Measurements from ENCODE around the gene TRIM26. TPM values are rescaled to one million over a fixed set of nuclear protein-coding genes. Genes with fewer than 3 reads are reported as not detected.

TRIM26 gene
- total RNA-seq, 1 donor from 2014 or later = 52.9 TPM

- Mint-ChIP-seq H3K4me3 (ENCODE audit: low read depth) (no peak overlapping the region), H3K9me3 (ENCODE audit: low read depth) (no peaks in the 10 kb centered on the region), H3K27ac (no peak overlapping the region), H3K4me1 (ENCODE audit: low read depth) (no peaks in the 10 kb centered on the region), H3K36me3 (ENCODE audit: insufficient read depth) (peaks cover 21% of the 10 kb centered on the region), H3K27me3 (no peaks in the 10 kb centered on the region)
- no peak for TF ChIP-seq CTCF (IDR thresholded peaks at IDR 0.05; ENCODE audit: unreplicated experiment)
- DNase-seq (ENCODE audit: low spot score, unreplicated experiment) = no peak
These were observed 18.2 kb downstream of the TRIM26 start for GRCh38 chr6:30194797-30195690.

- no peak for DNase-seq (ENCODE audit: low spot score, unreplicated experiment)
- no peak overlapping the region for H3K27ac Mint-ChIP-seq
- peaks cover 23% of the 10 kb centered on the region for H3K36me3 Mint-ChIP-seq (ENCODE audit: insufficient read depth)
- no peak for TF ChIP-seq CTCF (IDR thresholded peaks at IDR 0.05; ENCODE audit: unreplicated experiment)
- no peaks in the 10 kb centered on the region for H3K4me1 Mint-ChIP-seq (ENCODE audit: low read depth)
- no peak overlapping the region for H3K4me3 Mint-ChIP-seq (ENCODE audit: low read depth)
- no peaks in the 10 kb centered on the region for H3K9me3 Mint-ChIP-seq (ENCODE audit: low read depth)
- H3K27me3 Mint-ChIP-seq = no peaks in the 10 kb centered on the region
These were observed 21.1 kb downstream of the TRIM26 start for GRCh38 chr6:30192076-30192475.

GRCh38 chr6:30188541-30188940, 24.7 kb downstream of the TRIM26 start:
- Mint-ChIP-seq H3K4me1 (ENCODE audit: low read depth) (no peaks in the 10 kb centered on the region), H3K27me3 (no peaks in the 10 kb centered on the region)

GRCh38 chr6:30185846-30186484, 27.2 kb downstream of the TRIM26 start:
- TF ChIP-seq CTCF (IDR thresholded peaks at IDR 0.05; ENCODE audit: unreplicated experiment) = no peak
- Mint-ChIP-seq H3K4me3 (ENCODE audit: low read depth) (no peak overlapping the region), H3K9me3 (ENCODE audit: low read depth) (peaks cover 2% of the 10 kb centered on the region), H3K27me3 (no peaks in the 10 kb centered on the region), H3K36me3 (ENCODE audit: insufficient read depth) (peaks cover 27% of the 10 kb centered on the region), H3K4me1 (ENCODE audit: low read depth) (no peaks in the 10 kb centered on the region), H3K27ac (no peak overlapping the region)
- DNase-seq (ENCODE audit: low spot score, unreplicated experiment) = no peak

More at GRCh38 chr6:30188541-30188940, 24.7 kb downstream of the TRIM26 start:
- Mint-ChIP-seq H3K27ac (no peak overlapping the region), H3K36me3 (ENCODE audit: insufficient read depth) (peaks cover 32% of the 10 kb centered on the region), H3K4me3 (ENCODE audit: low read depth) (no peak overlapping the region), H3K9me3 (ENCODE audit: low read depth) (no peaks in the 10 kb centered on the region)
- no peak for TF ChIP-seq CTCF (IDR thresholded peaks at IDR 0.05; ENCODE audit: unreplicated experiment)
- DNase-seq (ENCODE audit: low spot score, unreplicated experiment) = no peak

GRCh38 chr6:30184417-30185031, 28.7 kb downstream of the TRIM26 start:
- Mint-ChIP-seq H3K9me3 (ENCODE audit: low read depth) (peaks cover 9% of the 10 kb centered on the region), H3K36me3 (ENCODE audit: insufficient read depth) (peaks cover 21% of the 10 kb centered on the region), H3K4me1 (ENCODE audit: low read depth) (no peaks in the 10 kb centered on the region), H3K27me3 (no peaks in the 10 kb centered on the region), H3K4me3 (ENCODE audit: low read depth) (no peak overlapping the region), H3K27ac (no peak overlapping the region)
- no peak for DNase-seq (ENCODE audit: low spot score, unreplicated experiment)
- no peak for TF ChIP-seq CTCF (IDR thresholded peaks at IDR 0.05; ENCODE audit: unreplicated experiment)
